Muscle of arm (tissue), 12 donors: ENCODE measurements around the gene CRBN. TPM values are rescaled to one million over a fixed set of nuclear protein-coding genes. Genes with fewer than 3 reads are reported as not detected.

ENCODE experiments used
- DNase-seq: peaks from one replicate; pipeline ENCODE4 v3.0.0-alpha.2; 2013
- polyA plus RNA-seq, 12 donors: library from polyadenylated mRNA; unstranded; fragments of 120-200 nt; gene quantifications; one replicate each; pipeline ENCODE4 v1.2.1, GENCODE V29; 2013; ENCODE audit not compliant: insufficient read length in 12 of 12

The CRBN gene
- polyA plus RNA-seq, 12 donors, result 35.8 to 54.5 (median 44.2) TPM; not detected in 1

DNA sequence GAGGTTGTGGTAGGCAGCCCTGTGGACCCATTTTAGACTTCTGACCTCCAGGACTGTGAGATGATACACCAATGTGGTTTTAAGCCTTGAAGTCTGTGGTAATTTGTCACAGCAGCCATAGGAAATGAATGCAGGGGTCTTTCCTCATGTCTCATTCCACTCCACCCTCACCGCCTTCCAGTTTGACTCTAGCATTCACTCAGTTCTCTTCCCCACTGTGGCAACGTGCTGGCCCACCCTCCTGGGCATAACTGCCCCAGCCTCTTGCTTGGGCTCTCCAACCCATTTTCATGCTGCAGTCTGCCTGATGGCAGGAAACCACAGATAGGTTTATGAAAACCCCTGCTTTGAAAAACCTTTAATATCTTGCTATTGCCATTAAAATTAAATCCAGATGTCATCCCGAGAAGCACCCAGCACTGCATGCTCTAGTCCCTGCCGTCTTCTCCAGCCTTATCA, 60.1 kb downstream of the CRBN start:
- no peak for DNase-seq

- no peak for DNase-seq
Observed at GRCh38 chr3:3117651-3118050, 61.8 kb downstream of the CRBN start.

DNA sequence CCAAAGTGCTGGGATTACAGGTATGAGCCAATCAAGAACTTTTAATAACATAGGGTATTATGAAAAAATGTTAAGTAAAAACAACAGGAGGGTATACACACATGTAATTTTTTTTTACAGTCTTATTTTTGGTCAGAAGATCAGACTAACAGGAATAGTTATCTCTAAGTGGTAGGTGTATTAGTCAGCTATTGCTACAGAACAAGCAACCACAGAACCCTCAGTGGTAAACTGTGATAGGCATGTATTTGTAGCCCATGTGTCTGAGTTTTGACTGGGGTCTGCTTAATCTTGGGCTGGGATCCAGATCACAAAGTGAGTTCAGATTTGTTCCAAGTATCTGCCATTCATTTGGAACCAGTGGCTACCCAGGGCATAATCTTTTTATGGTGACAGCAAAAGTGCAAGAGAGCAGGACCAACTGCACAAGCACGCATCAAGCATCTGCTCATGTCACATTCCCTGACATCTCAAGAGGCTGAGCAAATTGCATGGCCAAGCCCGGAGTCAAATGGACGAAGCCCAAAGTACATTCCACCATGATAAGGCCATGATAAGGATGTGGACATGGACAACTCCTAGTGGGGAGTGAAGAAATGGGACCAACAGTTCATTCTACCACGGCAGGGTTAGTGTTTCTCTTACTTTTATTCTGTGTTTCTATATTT, 66.3 kb downstream of the CRBN start:
- DNase-seq, result no peak

DNA sequence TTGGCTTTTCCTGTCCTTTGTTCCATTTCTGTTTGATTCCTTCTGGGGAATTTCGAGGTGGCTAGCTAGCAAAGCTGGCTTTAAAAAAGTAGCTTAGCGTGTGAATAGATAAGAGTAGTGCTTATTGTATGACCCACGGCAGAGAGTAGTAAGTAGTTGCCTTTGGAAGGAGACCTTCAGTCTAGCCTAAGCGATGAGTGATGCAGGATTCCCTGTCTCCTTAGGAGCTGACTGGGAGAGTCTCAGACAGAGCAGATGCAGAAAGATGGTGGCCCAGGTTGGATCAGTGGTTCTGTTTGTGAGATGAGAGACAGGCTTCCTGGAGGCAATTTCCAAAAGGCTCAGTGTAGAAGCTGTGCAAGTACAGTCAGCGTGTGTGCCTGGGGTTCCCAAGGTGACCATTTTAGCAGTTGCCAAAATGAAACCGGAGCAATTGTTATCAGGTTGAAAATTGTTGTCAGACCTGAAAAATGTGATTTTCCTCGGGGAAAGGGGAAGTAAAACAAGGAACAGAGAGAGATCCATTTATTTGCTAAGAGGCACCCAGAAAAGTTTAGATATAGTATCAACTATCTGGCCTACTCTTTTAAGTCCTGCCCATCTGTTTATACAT, 68.6 kb downstream of the CRBN start:
- no peak for DNase-seq

GRCh38 chr3:3110299-3110630, 69.2 kb downstream of the CRBN start, which contains the start of gene IL5RA:
IL5RA (minus strand) TSS chr3:3110374; CDS start chr3:3104984, 5,390 bp downstream.
- peak; percentile 7 for DNase-seq

GRCh38 chr3:3109407-3110298, 69.8 kb downstream of the CRBN start:
- no peak for DNase-seq

DNA sequence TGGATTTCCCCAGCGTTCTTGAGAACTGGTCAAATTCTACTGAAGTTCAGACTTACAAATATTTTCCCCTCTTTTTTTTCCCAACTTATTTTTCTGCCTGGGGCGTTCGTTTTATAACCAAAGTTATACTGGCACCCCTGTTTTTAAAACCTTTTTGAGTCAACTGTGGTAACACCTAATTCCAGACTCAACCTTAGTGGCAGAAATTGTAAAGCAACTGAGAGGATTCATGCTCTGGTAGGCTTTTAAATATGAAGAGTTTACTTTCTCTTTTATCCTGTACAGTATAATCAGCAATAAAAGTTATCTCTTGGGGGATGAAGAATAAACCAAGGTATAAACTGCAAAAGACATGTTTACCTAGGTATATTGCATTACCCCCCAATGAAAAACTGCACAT, 71.6 kb downstream of the CRBN start:
- DNase-seq, result no peak

- no peak for DNase-seq
Observed at GRCh38 chr3:3107181-3107580, 72.3 kb downstream of the CRBN start.

GRCh38 chr3:3105815-3106214, 73.7 kb downstream of the CRBN start:
- no peak for DNase-seq

- DNase-seq, result no peak
Observed at GRCh38 chr3:3105246-3105645, 74.2 kb downstream of the CRBN start.

- DNase-seq, result no peak
Observed at GRCh38 chr3:3102751-3103150, 76.7 kb downstream of the CRBN start.

DNA sequence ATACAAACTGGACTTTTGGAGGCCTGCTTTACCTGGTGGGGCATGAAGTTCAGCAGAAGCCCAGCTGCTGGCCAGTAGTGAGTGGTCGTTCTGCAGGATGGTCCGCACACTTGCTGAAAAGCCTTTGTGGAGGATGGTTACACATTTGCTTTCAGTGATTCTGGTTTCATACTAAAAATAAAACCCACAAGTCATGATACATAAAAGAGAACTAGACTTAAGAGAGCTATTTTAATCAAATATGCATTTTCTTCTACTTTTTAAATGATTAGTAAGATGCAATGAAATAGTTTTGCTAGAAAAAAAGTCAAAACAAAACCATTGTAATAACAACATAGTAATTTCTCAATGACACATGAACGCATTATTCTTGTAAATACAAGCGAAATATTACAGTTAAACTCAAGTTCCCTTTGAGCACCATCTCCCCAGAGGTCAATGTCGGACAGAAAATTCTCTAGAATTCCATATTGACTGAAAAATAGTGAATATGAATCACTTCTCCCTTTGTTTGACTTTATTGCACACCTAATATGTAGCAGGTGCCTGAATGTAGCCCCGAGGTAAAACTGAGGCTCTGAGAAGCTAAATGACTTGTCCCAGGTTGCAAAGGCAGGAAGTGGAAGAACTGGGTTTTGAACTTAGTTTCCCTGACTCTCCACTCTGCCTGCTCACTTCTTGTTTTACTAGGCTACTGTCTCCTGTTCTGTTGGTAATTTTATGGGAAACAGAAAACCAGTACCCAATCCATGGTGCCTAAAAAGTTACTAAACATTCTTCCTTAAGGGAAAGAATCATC, 77.6 kb downstream of the CRBN start:
- no peak for DNase-seq

Other genes with a start within 250 kb of the CRBN start
- gene IL5RA, start 69.3 kb downstream of the CRBN start, polyA plus RNA-seq, result under 1 TPM in 7 of 12 donors, not detected in 5; 0.07 to 0.85 (median 0.11) TPM
- gene TRNT1, start 52.8 kb downstream of the CRBN start, polyA plus RNA-seq, result 10 to 100 TPM in 11 of 12 donors, not detected in 1; 12.1 to 26.9 (median 19.5) TPM